ENCODE data around the gene RYK.
"Not testable (repeated sequence)": the region's sequence is repeated elsewhere in the genome, so short reads cannot be mapped to it uniquely, and the experiment has no call there.

The RYK gene

DNA sequence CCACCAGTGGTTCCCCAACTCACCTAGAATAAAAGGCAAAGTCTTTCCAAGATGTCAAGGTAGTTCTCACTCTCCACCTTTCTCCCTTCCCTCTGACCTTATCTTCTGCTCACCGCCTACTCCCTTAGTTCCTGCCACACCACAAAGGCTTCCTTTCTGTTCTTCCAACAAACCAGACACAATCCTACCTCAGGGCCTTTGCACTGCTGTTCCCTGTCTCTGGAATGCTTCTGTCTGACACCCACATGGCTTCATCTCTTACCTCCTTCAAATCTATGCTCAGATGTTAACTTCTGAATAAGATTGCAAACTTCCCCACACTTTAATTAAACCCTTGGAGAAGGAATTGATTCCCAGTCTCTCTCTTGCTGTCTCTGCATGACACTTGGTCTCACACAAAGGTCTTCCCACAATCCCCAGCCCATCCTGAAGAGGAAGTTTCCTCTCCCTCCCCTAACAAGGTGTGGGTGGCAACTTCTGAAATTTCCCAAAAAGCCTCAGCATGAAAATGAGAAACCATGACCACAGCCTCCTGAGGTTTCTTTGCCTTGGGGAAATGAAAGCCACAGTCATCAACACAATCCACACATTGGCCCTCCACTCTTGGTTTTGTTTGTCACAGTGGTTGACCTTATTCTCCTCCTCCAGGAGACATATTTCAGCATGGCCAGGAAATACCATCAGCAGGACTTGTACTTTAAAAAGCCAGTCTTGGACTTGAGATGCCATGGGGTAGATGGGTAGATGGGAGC, 3.0 kb upstream of the RYK start:
- DNase-seq = no peak

DNA sequence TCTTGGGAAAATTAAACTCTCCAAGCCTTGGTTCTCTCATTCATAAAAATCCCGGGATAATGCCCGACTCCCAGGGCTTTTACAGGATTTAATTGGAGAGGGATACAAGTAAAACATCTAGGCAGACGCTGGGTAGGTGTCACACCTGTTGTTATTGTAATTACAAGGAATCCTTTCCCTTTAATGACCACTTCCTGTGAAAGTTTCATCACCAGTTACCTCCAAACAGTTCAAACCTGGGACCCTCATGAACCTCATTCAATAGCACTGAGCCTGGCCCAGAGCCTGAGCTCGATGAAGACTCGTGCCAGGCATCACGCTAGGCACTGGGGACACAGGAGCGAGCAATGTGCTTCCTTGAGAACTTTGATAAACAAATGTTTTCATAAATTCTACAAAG, 2.1 kb upstream of the RYK start:
- DNase-seq = no peak

DNA sequence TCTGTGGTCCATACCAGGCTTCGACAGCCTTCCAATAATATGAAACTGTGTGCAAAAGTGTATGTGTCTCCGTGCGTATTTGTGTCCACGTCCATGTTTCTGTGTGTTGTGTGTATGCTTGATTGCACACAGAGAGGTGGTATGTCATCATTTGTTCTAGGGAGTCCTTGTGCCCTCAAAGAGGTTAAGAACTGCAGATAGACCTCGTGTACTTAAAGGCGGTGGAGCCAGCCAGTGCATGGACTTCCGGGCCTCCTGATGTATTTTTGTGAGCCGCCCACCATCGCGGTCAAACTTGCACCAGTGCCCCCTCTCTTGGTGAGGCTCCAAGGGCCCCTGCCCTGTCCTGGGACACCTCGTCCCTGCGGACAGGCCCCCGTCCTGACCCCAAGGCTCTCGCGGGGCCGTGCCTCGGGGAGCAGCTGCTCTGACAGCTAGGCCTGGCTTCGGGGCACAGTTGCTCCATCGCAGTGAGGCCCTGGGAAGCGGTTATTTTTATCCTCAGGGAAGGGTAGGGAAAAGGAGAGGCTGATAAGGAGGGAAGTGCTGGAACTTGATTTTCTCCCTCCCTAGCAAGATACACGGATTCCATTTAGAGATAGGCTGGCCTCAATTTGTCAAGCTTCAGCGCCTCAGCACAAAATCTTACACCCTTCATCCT, 1.2 kb upstream of the RYK start:
- DNase-seq = no peak

DNA sequence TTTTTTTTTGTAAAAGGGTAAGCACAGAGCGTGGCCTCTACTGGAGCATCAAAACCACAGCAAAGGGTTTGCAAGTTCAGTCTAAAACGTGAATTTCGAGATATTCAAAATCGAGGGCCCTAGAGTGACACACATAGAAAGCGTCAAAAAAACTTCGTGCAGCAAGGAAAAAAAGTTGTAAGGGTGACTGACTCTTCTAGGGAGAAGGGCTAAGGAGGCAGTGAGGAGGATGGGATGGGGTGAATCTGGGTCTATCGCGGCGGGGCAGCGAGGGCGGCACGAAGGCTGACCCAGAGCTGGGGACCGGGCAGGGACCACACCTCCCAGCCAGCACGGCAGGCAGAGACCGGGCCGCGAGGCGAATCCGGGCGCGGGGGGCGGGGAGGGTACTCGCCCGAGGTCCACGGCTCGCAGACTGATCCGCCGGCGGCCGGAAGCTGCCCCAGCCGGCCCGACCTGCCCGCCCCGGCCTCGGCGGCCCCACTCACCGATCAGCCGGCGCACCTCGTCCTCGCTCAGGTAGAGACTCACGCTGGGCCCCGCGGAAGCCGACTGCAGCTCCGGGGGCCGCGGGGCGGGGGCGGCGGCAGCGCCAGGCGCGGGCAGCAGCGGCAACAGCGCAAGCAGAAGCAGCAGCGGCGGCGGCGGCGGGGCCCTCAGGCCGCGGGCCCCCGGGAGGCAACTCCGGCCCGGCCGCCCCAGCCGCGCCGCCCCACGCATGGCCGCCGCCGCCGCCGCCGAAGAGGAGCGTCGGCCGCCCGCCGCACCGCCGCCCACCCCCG, 533 bp downstream of the RYK start:
- peak; percentile 59 for DNase-seq

DNA sequence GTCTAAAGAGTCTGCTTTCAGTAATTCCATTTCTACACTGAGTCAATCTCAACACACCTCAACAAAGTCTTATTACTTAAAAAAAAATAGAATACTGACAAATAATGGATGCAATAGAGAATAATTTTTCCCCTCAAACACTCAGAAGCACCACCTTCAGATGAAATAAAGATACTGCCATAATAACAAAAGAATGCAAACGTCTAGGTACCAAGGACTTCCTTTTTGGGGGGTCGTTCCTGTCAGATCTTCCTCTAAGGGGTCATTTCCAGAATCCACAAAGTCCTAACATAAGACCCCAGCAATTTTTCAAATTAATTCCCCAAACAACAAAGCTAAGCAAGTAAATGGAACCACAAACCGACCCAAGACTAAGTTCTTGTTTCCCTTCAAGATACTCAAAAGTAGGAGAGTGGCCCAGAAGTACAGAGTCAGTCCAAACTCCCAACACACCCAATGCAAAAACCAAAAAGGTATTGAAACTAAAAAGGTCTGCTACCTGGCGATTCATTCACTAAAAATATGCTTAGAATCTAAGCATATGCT, 1.3 kb downstream of the RYK start:
- peak; percentile 20 for DNase-seq

DNA sequence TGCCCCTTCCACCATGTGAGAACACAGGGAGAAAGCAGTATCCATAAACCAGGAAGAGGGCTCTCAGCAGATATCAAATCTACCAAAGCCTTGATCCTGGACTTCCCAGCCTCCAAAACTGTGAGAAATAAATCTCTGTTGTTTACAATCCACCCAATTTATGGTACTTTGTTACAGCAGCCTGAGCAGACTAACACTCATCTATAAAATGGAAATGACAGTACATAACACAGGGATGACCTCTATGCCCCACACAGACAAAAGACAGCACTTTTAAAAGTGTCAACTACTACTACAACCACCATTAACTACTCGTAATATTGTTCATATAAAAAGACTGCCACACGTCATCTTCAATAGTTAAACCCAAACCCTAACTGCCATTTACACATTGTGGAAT, 5.7 kb downstream of the RYK start:
- no peak for DNase-seq

DNA sequence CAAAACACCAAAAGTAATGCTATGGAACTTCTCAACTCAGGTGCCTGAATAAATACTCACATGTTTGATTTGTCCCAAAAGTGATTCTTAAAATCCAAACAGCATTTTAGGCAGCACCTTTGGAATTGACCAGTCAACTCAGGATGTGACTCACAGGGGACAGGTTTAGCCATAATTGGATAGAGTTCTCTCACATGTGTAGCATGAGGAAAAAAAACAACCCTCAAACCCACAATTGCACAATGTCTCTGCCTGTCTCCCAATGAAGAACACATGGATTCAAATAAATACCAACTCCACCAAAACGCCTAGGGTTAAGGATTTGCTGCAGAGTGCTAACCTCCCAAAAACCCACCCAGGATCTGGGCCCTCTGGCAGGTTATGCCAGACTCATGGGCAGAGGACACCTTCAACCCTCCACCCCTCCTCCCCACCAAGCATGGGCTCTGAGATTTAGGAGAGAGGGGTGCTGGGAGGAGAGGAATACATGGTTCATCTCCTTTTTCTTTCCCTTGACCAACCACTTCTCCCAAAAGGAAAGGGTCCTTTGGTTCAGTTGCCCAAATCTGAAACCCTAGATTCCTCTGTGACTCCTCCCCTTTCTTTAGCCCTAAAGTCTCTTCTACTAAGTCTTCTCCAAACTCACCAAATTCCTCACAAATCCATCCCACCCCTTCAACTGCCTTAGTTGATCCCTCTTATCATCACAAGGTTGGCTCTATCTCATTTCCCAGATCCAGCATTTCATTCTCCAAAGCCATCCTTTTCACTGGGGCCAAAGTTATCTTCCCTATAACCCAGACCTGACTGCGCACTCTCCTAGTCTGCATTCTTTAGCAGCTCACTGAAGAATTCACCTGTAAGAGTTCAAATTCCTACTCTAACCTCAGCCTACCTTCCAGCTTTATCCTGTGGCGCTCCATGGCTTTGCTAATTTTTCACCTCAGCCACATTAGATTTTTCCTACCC, 7.7 kb downstream of the RYK start:
- peak; percentile 30 for DNase-seq

DNA sequence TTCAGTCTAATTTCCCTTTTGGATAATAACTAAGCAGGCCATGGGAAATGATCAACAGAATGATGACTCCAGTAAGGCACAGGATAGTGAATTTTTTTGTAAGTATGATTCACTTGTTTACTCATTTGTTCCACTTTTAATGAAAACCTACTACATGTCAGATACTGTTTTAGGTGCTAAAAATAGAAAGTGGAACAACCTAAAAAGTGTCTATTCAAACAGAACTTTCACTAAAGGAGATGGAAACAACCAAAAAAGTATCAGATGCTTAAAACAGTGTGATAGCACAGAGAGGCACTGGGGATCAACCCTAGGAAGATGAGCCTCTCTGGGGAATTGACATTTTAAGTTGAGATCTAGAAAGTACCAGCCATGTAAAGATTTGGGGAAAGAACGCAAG, 11.1 kb downstream of the RYK start:
- no peak for DNase-seq

DNA sequence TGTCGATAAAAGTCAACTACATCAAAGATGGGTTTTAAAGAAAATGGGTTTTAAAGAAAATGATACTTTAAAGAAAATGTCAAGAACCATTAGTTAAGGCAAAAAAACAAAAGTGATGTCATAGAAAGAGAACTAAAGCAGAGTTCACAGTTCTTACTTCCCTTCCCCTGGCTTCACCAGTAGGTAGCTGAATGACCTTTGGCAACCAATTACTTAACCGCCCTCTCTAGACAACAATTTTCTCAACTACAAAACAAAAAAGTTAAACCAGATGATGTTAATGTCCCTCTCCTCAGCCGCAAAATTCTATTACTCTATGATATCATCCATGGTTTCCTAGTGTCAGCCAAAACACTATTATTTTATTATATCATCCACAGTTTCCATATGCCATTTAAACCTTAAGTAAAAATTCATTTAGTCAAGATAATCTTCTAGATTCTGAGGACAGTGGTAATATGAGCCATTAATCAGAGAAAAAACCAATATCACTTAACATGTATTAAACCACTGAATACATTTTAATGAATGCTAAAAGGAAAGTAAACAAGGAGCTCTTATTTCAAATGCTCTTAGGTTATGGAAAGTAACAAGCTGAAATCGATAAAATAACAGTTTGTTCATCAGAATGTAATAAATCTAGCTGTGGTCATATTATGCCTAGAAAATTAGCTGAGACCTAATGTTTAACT, 13.1 kb downstream of the RYK start:
- DNase-seq = no peak

DNA sequence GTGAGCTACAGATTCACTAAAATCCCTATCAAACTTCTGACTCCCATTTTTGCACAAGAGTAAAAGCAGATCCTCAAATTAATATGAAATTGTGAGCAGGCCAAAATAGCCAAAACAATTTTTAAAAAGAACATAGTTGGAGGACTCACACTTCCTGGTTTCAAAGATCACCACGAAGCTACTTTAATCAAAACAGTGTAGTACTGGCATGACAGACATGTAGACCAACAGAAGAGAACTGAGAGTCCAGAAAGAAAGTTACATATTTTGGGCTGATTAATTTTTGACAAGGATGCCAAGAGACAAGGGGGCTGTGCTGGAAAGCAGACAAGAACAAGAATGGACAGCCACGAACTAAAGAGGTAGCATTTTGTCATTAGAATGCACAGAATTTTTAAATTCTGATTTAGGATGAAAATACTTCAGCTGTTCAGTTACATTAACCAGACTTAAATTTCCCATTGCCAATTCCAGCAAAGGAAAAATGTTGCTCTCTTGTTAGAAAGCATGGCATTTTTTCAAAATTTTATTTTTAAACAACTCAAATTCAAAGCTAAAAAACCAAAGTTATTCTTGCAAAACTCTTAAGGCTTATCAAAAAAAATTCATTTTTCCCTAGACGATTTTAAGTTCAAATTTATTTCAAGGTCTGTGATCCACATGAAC, 14.0 kb downstream of the RYK start:
- DNase-seq = no peak

DNA sequence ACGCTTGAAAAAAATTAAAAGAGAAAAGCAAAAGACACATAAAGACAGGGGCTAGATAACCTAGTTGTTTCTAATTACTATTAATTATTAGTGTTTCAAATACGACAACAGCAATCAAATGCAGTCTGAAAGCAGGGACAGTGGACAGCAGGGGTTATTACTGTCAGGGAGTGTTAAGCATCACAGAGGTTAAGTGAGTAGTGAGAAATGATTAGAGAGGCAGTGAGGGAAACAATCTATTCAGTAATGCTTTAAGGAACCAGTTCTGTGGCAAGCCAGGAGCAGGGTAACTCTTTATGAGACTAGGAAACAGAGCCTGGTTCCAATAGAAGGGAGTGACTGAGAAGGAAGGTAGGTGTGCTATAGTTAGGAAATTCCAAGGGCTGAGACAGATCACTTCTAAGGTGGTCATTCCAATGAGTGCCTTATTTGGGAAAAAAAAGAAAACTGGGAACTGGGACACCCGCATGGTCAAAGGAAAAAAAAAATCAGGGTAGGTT, 15.0 kb downstream of the RYK start:
- no peak for DNase-seq

DNA sequence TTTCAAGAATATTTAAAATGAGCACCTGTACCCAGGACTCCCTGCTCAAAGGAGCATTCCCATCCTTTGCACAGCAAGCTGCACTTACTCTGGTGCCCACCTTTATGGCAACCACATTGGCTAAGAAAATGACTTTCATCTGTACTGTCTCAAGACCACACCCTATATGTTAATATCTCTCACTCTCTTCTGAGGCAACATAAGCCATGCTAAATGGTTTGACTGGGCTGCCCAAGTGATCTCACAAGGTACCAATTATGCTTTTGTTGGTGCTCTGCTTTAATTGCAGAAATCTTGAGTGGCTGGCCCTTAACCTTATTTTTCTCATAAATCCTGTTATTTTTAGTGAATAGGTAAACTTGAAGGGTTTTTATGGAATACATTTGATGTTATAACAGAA, 17.7 kb downstream of the RYK start:
- peak; percentile 67 for DNase-seq

DNA sequence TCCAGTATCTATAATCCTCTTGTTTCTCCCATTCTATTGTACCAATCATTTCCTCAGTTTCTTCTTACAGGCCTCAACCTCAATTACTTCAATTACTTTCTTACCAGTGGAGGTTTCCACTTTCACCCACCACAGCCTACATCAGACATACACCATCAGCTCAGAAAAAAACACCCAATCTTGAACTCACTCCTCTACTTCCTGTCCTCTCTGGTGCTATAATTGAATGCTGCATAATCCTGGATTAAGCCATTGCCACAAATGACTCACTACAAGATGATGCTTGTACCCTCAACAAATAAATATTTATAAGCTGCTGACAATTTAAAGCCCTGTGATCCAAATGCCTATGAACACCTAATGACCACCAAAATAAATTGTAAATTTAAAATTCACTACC, 18.5 kb downstream of the RYK start:
- peak; percentile 22 for DNase-seq

DNA sequence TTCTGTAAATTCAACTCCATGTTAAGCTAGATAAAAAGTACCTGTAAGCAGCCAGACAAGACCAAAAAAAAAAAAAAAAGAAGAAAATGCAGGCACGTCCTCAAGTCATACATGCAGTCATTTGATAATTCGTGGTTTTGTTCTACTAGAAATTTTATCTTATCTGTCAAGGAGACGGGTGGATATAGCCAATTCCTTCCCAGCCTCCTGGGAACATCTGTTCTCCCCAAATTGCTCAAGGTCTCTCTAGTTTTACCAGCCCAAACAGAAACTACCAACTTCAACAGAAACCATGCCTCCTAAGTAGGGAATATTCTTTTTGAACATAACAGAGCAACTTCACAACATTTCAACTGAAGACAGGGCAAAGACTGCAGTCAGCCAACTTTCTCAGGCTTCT, 19.5 kb downstream of the RYK start:
- DNase-seq = peak; percentile 86

DNA sequence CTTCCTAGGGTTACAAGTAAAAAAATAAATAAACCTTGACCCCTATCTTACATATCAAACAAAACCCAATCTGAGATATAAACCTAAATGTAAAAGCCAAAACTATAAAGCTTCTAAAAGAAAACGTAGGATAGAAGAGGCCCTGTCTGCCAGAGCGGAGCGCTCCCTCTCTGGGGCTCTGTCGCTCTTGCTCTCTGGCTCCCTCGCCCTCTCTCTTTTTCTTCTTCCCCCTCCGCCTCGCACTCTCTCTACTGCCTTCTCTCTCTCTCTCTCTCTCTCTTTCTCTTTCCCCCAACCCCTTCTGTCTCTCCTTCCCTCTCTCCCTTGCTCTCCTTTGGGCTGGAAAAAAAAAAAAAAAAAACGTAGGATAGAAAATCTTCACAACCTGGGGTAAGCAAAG, 21.6 kb downstream of the RYK start:
- no peak for DNase-seq

DNA sequence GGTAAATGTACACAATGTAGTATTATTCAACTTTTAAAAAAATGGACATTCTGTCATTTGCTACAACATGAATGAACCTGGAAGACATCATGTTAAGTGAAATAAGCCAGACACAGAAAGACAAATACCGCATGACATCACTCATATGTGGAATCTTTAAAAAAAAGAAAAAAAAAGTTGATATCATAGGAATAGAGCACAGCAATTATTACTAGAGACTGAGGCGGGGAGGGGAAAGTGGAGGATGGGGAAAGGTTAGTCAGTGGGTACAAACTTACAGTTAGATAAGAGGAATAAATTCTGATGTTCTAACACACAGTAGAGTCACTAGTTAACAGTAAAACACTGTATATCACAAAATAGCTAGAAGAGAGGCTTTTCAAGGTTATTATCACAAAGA, 22.2 kb downstream of the RYK start:
- DNase-seq = peak; percentile 44

DNA sequence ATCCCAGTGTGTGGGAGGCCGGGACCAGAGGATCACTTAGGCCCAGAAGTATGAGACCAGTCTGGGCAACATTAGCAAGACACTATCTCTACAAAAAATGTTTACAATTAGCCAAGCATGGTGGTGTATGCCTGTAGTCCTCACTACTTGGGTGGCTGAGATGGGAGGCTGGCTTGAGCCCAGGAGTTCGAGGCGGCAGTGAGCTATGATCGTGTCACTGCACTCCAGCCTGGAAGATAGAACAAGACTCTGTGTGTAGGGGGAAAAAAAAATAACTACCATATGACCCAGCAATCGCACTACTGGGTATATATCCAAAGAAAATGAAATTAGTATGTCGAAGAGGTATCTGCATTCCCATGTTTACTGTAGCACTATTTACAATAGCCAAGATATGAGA, 22.6 kb downstream of the RYK start:
- no peak for DNase-seq

DNA sequence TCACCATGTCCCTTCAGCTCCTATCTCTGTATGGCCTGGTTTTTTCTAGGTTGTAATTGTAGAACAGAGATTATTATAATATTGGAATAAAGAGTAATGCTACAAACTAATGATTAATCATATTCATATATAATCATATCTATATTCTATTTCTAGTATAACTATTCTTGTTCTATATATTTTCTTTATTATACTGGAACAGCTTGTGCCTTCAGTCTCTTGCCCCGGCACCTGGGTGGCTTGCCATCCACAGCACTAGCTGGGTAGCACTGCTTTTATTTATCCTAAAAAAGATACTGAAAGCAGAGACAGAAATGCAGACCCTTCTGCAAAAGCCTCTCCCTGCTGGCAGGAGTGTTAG, 25.9 kb downstream of the RYK start:
- not testable (repeated sequence) for DNase-seq

DNA sequence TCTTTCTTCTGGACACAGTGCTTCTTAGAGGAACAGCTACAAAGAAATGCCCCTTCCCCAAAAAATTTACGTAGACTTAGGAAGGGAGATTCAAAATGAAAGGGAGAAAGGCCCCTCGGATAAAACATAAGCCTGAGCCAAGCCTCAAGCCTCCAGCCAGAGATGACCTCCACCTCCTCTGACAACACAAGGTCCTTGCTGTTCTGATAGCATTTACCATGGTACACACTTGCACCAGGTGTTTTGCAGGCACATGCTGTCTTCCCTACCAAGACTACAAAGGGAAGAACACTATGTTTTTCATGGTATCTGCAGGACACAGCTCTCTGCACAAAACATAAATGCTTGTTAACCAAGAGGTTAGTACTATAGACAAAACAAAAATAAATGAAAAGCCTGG, 27.8 kb downstream of the RYK start:
- DNase-seq = no peak

DNA sequence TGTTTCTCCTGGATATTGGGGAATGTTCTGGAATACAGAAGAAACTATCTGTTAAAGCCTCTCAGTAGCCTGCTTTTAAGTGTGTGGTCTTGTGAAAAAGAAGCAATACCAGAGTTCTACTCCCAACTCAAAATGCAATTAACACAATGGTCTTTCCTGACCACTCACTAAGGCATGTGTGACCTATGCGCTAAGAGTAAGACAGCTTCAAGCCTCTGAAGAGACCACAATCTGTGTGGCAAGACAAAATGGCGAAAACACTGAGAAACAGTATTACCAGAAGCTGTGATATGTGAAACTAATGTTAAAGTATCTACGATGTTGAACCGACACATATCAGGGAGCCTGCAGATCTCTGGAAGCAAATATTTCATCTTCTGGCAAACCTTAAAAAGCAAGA, 33.8 kb downstream of the RYK start:
- no peak for DNase-seq

DNA sequence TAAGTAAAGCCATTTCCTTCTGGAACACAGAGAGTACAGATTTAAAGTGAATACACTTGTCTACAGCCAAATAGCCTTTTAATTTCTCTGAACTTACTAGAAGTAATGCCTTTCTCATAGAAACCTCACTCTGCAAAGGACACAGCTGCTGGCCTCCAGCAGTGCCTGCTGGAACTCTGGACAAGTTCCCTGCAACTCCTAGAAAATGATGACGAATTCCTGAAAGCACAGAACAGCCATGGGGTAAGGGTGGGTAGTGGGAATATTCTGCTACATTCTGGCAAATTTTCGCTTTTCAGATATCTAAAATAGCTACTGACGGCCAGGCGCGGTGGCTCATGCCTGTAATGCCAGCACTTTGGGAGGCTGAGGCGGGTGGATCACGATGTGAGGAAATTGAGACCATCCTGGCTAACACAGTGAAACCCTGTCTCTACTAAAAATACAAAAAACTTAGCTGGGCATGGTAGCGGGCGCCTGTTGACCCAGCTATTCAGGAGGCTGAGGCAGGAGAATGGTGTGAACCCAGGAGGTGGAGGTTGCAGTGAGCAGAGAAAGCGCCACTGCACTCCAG, 34.4 kb downstream of the RYK start:
- no peak for DNase-seq

Measured in hematopoietic multipotent progenitor cell treated with erythropoietin and hydrocortisone succinate and interleukin-3 and kit ligand, for 6 days (in vitro differentiated cells).